ENCODE results near the gene SPAST.

GRCh38 chr2:32061430-32061829 lies 1.9 kb upstream of the SPAST start:
- TF ChIP-seq, protein P1, sequence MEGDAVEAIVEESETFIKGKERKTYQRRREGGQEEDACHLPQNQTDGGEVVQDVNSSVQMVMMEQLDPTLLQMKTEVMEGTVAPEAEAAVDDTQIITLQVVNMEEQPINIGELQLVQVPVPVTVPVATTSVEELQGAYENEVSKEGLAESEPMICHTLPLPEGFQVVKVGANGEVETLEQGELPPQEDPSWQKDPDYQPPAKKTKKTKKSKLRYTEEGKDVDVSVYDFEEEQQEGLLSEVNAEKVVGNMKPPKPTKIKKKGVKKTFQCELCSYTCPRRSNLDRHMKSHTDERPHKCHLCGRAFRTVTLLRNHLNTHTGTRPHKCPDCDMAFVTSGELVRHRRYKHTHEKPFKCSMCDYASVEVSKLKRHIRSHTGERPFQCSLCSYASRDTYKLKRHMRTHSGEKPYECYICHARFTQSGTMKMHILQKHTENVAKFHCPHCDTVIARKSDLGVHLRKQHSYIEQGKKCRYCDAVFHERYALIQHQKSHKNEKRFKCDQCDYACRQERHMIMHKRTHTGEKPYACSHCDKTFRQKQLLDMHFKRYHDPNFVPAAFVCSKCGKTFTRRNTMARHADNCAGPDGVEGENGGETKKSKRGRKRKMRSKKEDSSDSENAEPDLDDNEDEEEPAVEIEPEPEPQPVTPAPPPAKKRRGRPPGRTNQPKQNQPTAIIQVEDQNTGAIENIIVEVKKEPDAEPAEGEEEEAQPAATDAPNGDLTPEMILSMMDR (conservative IDR thresholded peaks at IDR 0.05 in 1 of 2, IDR thresholded peaks at IDR 0.05 in 1 of 2; ENCODE audit: extremely low read depth in 1 of 2, insufficient read depth in 1 of 2, low read depth in 1 of 2, low read length in 2 of 2), result no peak
- no peak for TF ChIP-seq EZH2 (IDR thresholded peaks at IDR 0.05; ENCODE audit: borderline replicate concordance, low read length)
